Fibroblast of upper back skin (primary cell): ENCODE measurements around the gene SLC47A1.
"Not testable (repeated sequence)": the region's sequence is repeated elsewhere in the genome, so short reads cannot be mapped to it uniquely, and the experiment has no call there.

ENCODE experiments used
- DNase-seq: peaks from one replicate; pipeline ENCODE4 v3.0.0-alpha.2; 2013

The SLC47A1 gene

GRCh38 chr17:19520641-19521040 is 13.0 kb upstream of the SLC47A1 start:
- DNase-seq = no peak

GRCh38 chr17:19523690-19524089 is 10.0 kb upstream of the SLC47A1 start:
- DNase-seq = no peak

GRCh38 chr17:19526950-19527349 is 6.7 kb upstream of the SLC47A1 start:
- not testable (repeated sequence) for DNase-seq

- no peak for DNase-seq
Measured at GRCh38 chr17:19531780-19532501, 1.7 kb upstream of the SLC47A1 start.

- DNase-seq = no peak
Measured at GRCh38 chr17:19533036-19533717, 477 bp upstream of the SLC47A1 start.

- peak; percentile 7 for DNase-seq
Measured at GRCh38 chr17:19534562-19535149, 1.0 kb downstream of the SLC47A1 start.

- DNase-seq = no peak
Measured at GRCh38 chr17:19537111-19537510, 3.5 kb downstream of the SLC47A1 start.

- no peak for DNase-seq
Measured at GRCh38 chr17:19538095-19539039, 4.7 kb downstream of the SLC47A1 start.

GRCh38 chr17:19539040-19539399 is 5.4 kb downstream of the SLC47A1 start:
- no peak for DNase-seq

- DNase-seq = no peak
Measured at GRCh38 chr17:19539841-19540311, 6.2 kb downstream of the SLC47A1 start.

GRCh38 chr17:19540706-19541370 is 7.2 kb downstream of the SLC47A1 start:
- DNase-seq = no peak

- no peak for DNase-seq
Measured at GRCh38 chr17:19541445-19541844, 7.8 kb downstream of the SLC47A1 start.

- DNase-seq = no peak
Measured at GRCh38 chr17:19542247-19542646, 8.6 kb downstream of the SLC47A1 start.

GRCh38 chr17:19544366-19544765 is 10.7 kb downstream of the SLC47A1 start:
- no peak for DNase-seq

GRCh38 chr17:19546289-19547065 is 12.8 kb downstream of the SLC47A1 start:
- no peak for DNase-seq

- no peak for DNase-seq
Measured at GRCh38 chr17:19549746-19550623, 16.3 kb downstream of the SLC47A1 start.

- no peak for DNase-seq
Measured at GRCh38 chr17:19551165-19551564, 17.5 kb downstream of the SLC47A1 start.

GRCh38 chr17:19551591-19552148 is 18.0 kb downstream of the SLC47A1 start:
- DNase-seq = no peak

- no peak for DNase-seq
Measured at GRCh38 chr17:19553036-19553435, 19.4 kb downstream of the SLC47A1 start.

- DNase-seq = no peak
Measured at GRCh38 chr17:19554393-19554792, 20.7 kb downstream of the SLC47A1 start.
